ENCODE results near the gene PLCH1.

GRCh38 chr3:155739154-155739553, 5.7 kb downstream of the PLCH1 start:
- TF ChIP-seq CEBPB (IDR thresholded peaks at IDR 0.05; ENCODE audit: low read depth): no peak
- no peak for TF ChIP-seq SRF (IDR thresholded peaks at IDR 0.05; ENCODE audit: low read depth)
- TF ChIP-seq CTCF (IDR thresholded peaks at IDR 0.05 in 2 of 3, conservative IDR thresholded peaks at IDR 0.05 in 1 of 3; ENCODE audit: borderline replicate concordance in 1 of 3, insufficient read depth in 1 of 3, low read depth in 2 of 3, low read length in 2 of 3): peak in 2 of 3 experiments; percentile 3 to 31; a peak in 2 of 6 replicates
- no peak for TF ChIP-seq ZBTB33 (IDR thresholded peaks at IDR 0.05; ENCODE audit: extremely low read depth, insufficient replicate concordance, low read length)
- TF ChIP-seq SP1 (IDR thresholded peaks at IDR 0.05; ENCODE audit: low read depth): no peak
- no peak for TF ChIP-seq SIN3A (IDR thresholded peaks at IDR 0.05; ENCODE audit: low read depth)
